CD14-positive monocyte (primary cell): ENCODE data around the gene GBX1. TPM values are rescaled to one million over a fixed set of nuclear protein-coding genes. Genes with fewer than 3 reads are reported as not detected.

Experiments
- DNase-seq, 3 donors: peaks; one replicate each; pipeline ENCODE4 v3.0.0-alpha.2; 2011 to 2022
- H2AFZ ChIP-seq: 2 replicates; pipeline ENCODE4 v1.6.0; 2012; ENCODE audit warnings: mild to moderate bottlenecking, low read depth, low read length, inconsistent platforms; ENCODE audit not compliant: insufficient read depth, poor library complexity, severe bottlenecking
- H3K27ac ChIP-seq, 2 donors: 1 replicate in 1 of 2; 2 replicates in 1 of 2; pipeline ENCODE4 v1.5.1; 2012 to 2013; ENCODE audit warnings: low read length in 2 of 2, control low read depth in 1 of 2, inconsistent platforms in 1 of 2, low read depth in 1 of 2, mild to moderate bottlenecking in 1 of 2
- H3K27me3 ChIP-seq, 2 donors: one replicate each; pipeline versions ENCODE4 v1.6.0 to v1.6.1; 2011 to 2013; ENCODE audit warnings: low read length in 2 of 2; ENCODE audit not compliant: control insufficient read depth in 2 of 2, insufficient read depth in 2 of 2
- H3K36me3 ChIP-seq, 2 donors: replicated peaks in 1 of 2; 1 replicate in 1 of 2; 2 replicates in 1 of 2; pipeline versions ENCODE4 v1.5.1 to v1.6.1; 2012 to 2013; ENCODE audit warnings: low read length in 2 of 2, control low read depth in 1 of 2, inconsistent platforms in 1 of 2, mild to moderate bottlenecking in 1 of 2; ENCODE audit not compliant: insufficient read depth in 2 of 2, control insufficient read depth in 1 of 2
- H3K4me1 ChIP-seq, 2 donors: 1 replicate in 1 of 2; 2 replicates in 1 of 2; pipeline versions ENCODE4 v1.5.1 to v1.6.1; 2012 to 2013; ENCODE audit warnings: low read length in 2 of 2, control low read depth in 1 of 2, inconsistent platforms in 1 of 2, mild to moderate bottlenecking in 1 of 2, moderate library complexity in 1 of 2; ENCODE audit not compliant: insufficient read depth in 2 of 2, control insufficient read depth in 1 of 2
- H3K4me2 ChIP-seq: replicated peaks from 2 replicates; pipeline ENCODE3; 2012; ENCODE audit warnings: low read length, moderate library complexity, mild to moderate bottlenecking; ENCODE audit not compliant: poor library complexity, severe bottlenecking; ENCODE audit errors: extremely low read depth
- H3K4me3 ChIP-seq, 3 experiments: fragments of 200-600 bp in 1 of 3; sonication (generic) in 1 of 3; replicated peaks in 1 of 3; 1 replicate in 2 of 3; 2 replicates in 1 of 3; pipeline ENCODE4 v1.5.1; 2011 to 2013; ENCODE audit warnings: low read length in 3 of 3, mild to moderate bottlenecking in 3 of 3, control low read depth in 2 of 3, low read depth in 2 of 3, inconsistent platforms in 1 of 3, moderate library complexity in 1 of 3
- H3K79me2 ChIP-seq: 2 replicates; pipeline ENCODE4 v1.6.0; 2012; ENCODE audit warnings: mild to moderate bottlenecking, control low read depth, inconsistent platforms, low read length, moderate library complexity; ENCODE audit not compliant: insufficient read depth
- H3K9ac ChIP-seq: 2 replicates; pipeline ENCODE4 v1.6.0; 2017; ENCODE audit warnings: low read length, mild to moderate bottlenecking; ENCODE audit not compliant: insufficient read depth, poor library complexity, severe bottlenecking
- H3K9me3 ChIP-seq, 2 donors: replicated peaks in 1 of 2; 1 replicate in 1 of 2; 2 replicates in 1 of 2; pipeline versions ENCODE4 v1.5.1 to v1.6.1; 2012 to 2013; ENCODE audit warnings: low read length in 2 of 2, control low read depth in 1 of 2; ENCODE audit not compliant: control insufficient read depth in 1 of 2, insufficient read depth in 1 of 2
- H4K20me1 ChIP-seq: 2 replicates; pipeline ENCODE4 v1.6.0; 2012; ENCODE audit warnings: mild to moderate bottlenecking, low read length, control low read depth, moderate library complexity; ENCODE audit not compliant: insufficient read depth
- H3K27ac Mint-ChIP-seq, 7 donors: one replicate each; pipeline ENCODE4 v1.8.0; 2020; ENCODE audit warnings: mild to moderate bottlenecking in 7 of 7, mixed read lengths in 7 of 7, moderate library complexity in 6 of 7, inconsistent platforms in 2 of 7
- H3K27me3 Mint-ChIP-seq, 3 donors: one replicate each; pipeline ENCODE4 v1.8.0; 2021 to 2022; ENCODE audit warnings: low read depth in 3 of 3, mild to moderate bottlenecking in 3 of 3, mixed read lengths in 3 of 3, moderate library complexity in 3 of 3, inconsistent platforms in 1 of 3
- H3K36me3 Mint-ChIP-seq, 2 donors: one replicate each; pipeline ENCODE4 v1.8.0; 2020; ENCODE audit warnings: mixed read lengths in 2 of 2, inconsistent platforms in 1 of 2, mild to moderate bottlenecking in 1 of 2
- H3K4me1 Mint-ChIP-seq: one replicate; pipeline ENCODE4 v1.8.0; 2020; ENCODE audit warnings: mild to moderate bottlenecking, mixed read lengths
- H3K4me3 Mint-ChIP-seq, 2 donors: one replicate each; pipeline ENCODE4 v1.8.0; 2020; ENCODE audit warnings: mild to moderate bottlenecking in 2 of 2, mixed read lengths in 2 of 2, moderate library complexity in 1 of 2
- H3K9me3 Mint-ChIP-seq, 7 donors: one replicate each; pipeline ENCODE4 v1.8.0; 2020 to 2022; ENCODE audit warnings: mixed read lengths in 7 of 7, mild to moderate bottlenecking in 6 of 7, moderate library complexity in 6 of 7, inconsistent platforms in 2 of 7
- WGBS: methylation state at CpG from one replicate; pipeline ENCODE4 v1.1.5; 2013; ENCODE audit warnings: missing lambda C conversion rate; ENCODE audit not compliant: insufficient coverage; 5-methylcytosine and 5-hydroxymethylcytosine counted together
- intact Hi-C, 2 donors: fragments of 100-400 bp; cut with micrococcal nuclease; formaldehyde crosslinking; loops; one replicate each; pipeline versions ENCODE4 v1.15.0 to v1.15.1; 2023
- polyA plus RNA-seq, 3 donors: library from polyadenylated mRNA; depleted of rRNA in 1 of 3; unstranded in 2 of 3; stranded (reverse) in 1 of 3; fragments of 300-500 nt in 2 of 3; fragments of >200 nt in 1 of 3; fragmentation: Illumina TruSeq in 2 of 3; gene quantifications; 1 replicate in 2 of 3; 2 replicates in 1 of 3; pipeline ENCODE4 v1.2.3, GENCODE V29; 2012 to 2021
- TF ChIP-seq, protein P1 (sequence below): fragments of 200-600 bp; IDR thresholded peaks from one replicate; pipeline ENCODE4 v1.8.0; 2022; ENCODE audit warnings: antibody characterized with exemption, mild to moderate bottlenecking

The GBX1 gene
- polyA plus RNA-seq, 3 donors, result not detected

- Histone ChIP-seq H3K27me3 (peaks cover 3 to 6% of the 10 kb centered on the region in 2 donors), H3K4me3 (no peak overlapping the region), H3K4me1 (no peaks in the 10 kb centered on the region), H3K9me3 (no peaks in the 10 kb centered on the region), H3K79me2 (no peaks in the 10 kb centered on the region), H4K20me1 (peaks cover 3% of the 10 kb centered on the region), H3K27ac (no peak overlapping the region), H3K36me3 (peaks cover 34 to 44% of the 10 kb centered on the region in 2 donors), H2AFZ (no peak overlapping the region), H3K9ac (no peak overlapping the region), H3K4me2 (no peak overlapping the region)
- H3K9me3 Mint-ChIP-seq, result no peaks in the 10 kb centered on the region
- H3K27ac Mint-ChIP-seq, result no peak overlapping the region
- H3K4me3 Mint-ChIP-seq, result no peak overlapping the region
- TF ChIP-seq, protein P1, sequence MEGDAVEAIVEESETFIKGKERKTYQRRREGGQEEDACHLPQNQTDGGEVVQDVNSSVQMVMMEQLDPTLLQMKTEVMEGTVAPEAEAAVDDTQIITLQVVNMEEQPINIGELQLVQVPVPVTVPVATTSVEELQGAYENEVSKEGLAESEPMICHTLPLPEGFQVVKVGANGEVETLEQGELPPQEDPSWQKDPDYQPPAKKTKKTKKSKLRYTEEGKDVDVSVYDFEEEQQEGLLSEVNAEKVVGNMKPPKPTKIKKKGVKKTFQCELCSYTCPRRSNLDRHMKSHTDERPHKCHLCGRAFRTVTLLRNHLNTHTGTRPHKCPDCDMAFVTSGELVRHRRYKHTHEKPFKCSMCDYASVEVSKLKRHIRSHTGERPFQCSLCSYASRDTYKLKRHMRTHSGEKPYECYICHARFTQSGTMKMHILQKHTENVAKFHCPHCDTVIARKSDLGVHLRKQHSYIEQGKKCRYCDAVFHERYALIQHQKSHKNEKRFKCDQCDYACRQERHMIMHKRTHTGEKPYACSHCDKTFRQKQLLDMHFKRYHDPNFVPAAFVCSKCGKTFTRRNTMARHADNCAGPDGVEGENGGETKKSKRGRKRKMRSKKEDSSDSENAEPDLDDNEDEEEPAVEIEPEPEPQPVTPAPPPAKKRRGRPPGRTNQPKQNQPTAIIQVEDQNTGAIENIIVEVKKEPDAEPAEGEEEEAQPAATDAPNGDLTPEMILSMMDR, result no peak
- no peaks in the 10 kb centered on the region for H3K4me1 Mint-ChIP-seq
- intact Hi-C loops, result no loop called here
- peaks cover 16 to 23% (median 19%) of the 10 kb centered on the region in 3 donors for H3K27me3 Mint-ChIP-seq
- DNase-seq, result no peak
- WGBS, result 100% methylated on average over 1 of the region's 3 CpGs
- peaks cover 45 to 48% of the 10 kb centered on the region in 2 donors for H3K36me3 Mint-ChIP-seq
Observed at GRCh38 chr7:151211155-151211772, 43.8 kb upstream of the GBX1 start.

DNA sequence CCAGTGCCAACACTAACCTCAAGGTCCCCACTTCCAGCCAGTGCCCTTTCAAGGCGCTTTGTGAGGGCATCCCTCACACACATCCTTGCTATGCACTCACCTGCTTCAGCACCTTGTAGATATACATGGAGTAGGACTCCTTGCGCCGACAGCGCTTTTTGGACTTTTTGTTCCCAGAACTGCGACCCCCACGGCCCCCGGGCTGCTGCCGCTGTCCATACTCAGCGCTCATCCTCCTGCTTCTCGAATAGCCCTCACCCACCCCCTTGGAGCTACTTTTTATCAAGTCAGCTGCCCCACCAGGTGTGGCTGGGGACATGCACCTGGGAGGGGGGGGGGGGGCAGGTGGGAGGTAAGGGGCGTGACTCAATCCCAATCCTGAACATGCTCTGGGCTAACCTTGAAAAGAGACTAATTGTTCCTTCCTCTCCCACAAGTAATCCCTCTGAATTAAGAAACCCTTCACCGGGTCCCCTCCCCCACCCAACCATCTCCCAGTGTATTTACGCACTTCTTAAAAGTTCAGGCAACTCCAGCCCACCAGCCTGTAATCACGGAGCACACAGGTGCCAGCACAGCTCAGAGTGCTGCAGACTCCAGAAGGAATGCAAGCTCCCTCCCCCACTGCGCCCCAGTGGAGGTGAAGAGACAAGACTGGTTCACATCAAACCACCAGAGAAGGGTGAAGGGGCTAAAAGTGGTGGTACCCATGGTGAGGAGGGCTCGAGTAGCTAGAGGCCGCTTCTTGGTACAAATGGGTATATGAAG lies 42.8 kb upstream of the GBX1 start, which contains the start of gene H2BK1:
Gene H2BK1 (minus strand): TSS at position 402 of the 768 bp plus-strand sequence. CDS start 170 bp downstream, at position 232.
- intact Hi-C loops, result no loop called here

More for the DNA sequence above, 42.8 kb upstream of the GBX1 start, which contains the start of gene H2BK1:
- Histone ChIP-seq H4K20me1 (peaks cover 3% of the 10 kb centered on the region), H3K79me2 (no peaks in the 10 kb centered on the region), H3K4me3 (no peak within 1 kb of the TSS), H3K4me2 (no peak within 1 kb of the TSS), H3K4me1 (no peaks in the 10 kb centered on the region), H3K36me3 (peaks cover 25 to 34% of the 10 kb centered on the region in 2 donors), H3K27me3 (peaks cover 3 to 6% of the 10 kb centered on the region in 2 donors), H2AFZ (no peak within 1 kb of the TSS), H3K27ac (no peak within 1 kb of the TSS), H3K9ac (no peak within 1 kb of the TSS), H3K9me3 (no peaks in the 10 kb centered on the region)
- Mint-ChIP-seq H3K4me3 (no peak within 1 kb of the TSS), H3K27me3 (peaks cover 23 to 32% (median 23%) of the 10 kb centered on the region in 3 donors), H3K36me3 (peaks cover 36 to 38% of the 10 kb centered on the region in 2 donors), H3K9me3 (peaks cover 0 to 2% (median 0%) of the 10 kb centered on the region in 7 donors), H3K4me1 (no peaks in the 10 kb centered on the region), H3K27ac (peak within 1 kb of the TSS in 1 of 7 donors; percentile 21)
- DNase-seq, result no peak
- WGBS, result 95% methylated on average over 4 of the region's 17 CpGs
- TF ChIP-seq, protein P1, result no peak
